ENCODE measurements around the gene ABCC6.

The ABCC6 gene

DNA sequence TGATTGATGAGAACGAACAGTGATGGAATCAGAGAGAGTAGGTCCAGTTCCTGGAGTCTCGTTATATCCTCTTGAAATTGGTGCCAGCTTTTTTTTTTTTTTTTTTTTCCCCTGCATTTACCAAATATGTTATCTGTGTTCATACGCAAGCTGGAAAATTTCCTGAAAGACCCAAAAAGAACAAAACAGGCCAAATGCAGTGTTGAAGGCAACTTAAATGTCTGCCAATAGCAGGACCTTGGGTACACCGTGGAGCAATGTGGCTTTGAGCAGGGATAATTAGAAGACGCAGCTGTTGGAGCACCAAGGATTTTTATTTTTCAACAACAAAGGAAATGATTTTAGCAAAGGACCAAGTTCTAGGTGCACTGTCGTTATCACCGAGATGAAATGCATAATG lies 105.0 kb downstream of the ABCC6 start:
- Histone ChIP-seq H3K36me3 (ENCODE audit: low read depth) (peaks cover 75% of the 10 kb centered on the region), H3K4me3 (ENCODE audit: severe bottlenecking) (no peak overlapping the region), H3K4me1 (ENCODE audit: insufficient read depth, poor library complexity, severe bottlenecking) (no peaks in the 10 kb centered on the region), H3K9me3 (ENCODE audit: severe bottlenecking) (no peaks in the 10 kb centered on the region), H3K27me3 (ENCODE audit: insufficient read depth, poor library complexity, severe bottlenecking) (no peaks in the 10 kb centered on the region), H3K27ac (ENCODE audit: poor library complexity, severe bottlenecking) (no peak overlapping the region)
- DNase-seq (ENCODE audit: low spot score) = no peak
- ATAC-seq (ENCODE audit: low read depth) = no peak
- TF ChIP-seq, protein P1, sequence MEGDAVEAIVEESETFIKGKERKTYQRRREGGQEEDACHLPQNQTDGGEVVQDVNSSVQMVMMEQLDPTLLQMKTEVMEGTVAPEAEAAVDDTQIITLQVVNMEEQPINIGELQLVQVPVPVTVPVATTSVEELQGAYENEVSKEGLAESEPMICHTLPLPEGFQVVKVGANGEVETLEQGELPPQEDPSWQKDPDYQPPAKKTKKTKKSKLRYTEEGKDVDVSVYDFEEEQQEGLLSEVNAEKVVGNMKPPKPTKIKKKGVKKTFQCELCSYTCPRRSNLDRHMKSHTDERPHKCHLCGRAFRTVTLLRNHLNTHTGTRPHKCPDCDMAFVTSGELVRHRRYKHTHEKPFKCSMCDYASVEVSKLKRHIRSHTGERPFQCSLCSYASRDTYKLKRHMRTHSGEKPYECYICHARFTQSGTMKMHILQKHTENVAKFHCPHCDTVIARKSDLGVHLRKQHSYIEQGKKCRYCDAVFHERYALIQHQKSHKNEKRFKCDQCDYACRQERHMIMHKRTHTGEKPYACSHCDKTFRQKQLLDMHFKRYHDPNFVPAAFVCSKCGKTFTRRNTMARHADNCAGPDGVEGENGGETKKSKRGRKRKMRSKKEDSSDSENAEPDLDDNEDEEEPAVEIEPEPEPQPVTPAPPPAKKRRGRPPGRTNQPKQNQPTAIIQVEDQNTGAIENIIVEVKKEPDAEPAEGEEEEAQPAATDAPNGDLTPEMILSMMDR (IDR thresholded peaks at IDR 0.05; ENCODE audit: poor library complexity, severe bottlenecking) = no peak

DNA sequence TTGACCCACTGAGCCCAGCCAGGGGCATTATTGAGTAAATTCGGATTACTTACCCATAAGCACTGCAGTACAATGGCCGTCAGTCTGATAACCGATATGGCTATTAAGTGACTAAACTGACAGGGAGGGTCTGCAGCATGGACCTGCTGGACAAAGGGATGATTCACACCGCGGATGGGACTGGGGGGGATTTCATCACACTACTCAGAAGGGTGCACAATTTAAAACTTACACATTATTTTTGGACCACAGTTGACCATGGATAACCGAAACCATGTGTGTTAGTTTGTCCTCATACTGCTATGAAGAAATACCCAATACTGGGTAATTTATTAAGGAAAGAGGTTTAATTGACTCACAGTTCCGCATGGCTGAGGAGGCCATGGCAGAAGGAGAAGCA lies 106.5 kb downstream of the ABCC6 start:
- Histone ChIP-seq H3K36me3 (ENCODE audit: low read depth) (peaks cover 75% of the 10 kb centered on the region), H3K4me3 (ENCODE audit: severe bottlenecking) (no peak overlapping the region), H3K4me1 (ENCODE audit: insufficient read depth, poor library complexity, severe bottlenecking) (no peaks in the 10 kb centered on the region), H3K9me3 (ENCODE audit: severe bottlenecking) (no peaks in the 10 kb centered on the region), H3K27me3 (ENCODE audit: insufficient read depth, poor library complexity, severe bottlenecking) (no peaks in the 10 kb centered on the region), H3K27ac (ENCODE audit: poor library complexity, severe bottlenecking) (no peak overlapping the region)
- ATAC-seq (ENCODE audit: low read depth) (no peak), DNase-seq (ENCODE audit: low spot score) (no peak)
- TF ChIP-seq, protein P1 (IDR thresholded peaks at IDR 0.05; ENCODE audit: poor library complexity, severe bottlenecking) = no peak

DNA sequence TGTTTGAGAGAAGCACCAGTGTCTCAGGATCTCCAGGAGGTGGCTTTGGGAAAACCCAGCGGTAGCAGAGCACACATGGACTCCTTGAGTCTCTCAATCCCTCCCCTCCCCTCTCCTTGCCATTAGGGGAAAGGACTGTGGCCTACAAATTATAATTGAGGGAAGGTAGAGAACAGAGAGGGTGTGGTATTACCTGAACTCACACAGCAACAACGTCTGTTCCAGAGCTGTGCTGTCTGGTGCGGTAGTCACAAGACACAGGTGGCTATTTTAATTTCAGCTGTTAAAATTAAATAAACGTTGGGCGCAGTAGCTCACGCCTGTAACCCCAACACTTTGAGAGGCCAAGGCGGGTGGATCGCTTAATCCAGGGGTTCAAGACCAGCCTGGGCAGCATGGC lies 110.2 kb downstream of the ABCC6 start:
- Histone ChIP-seq H3K9me3 (ENCODE audit: severe bottlenecking) (no peaks in the 10 kb centered on the region), H3K4me1 (ENCODE audit: insufficient read depth, poor library complexity, severe bottlenecking) (no peaks in the 10 kb centered on the region), H3K27me3 (ENCODE audit: insufficient read depth, poor library complexity, severe bottlenecking) (no peaks in the 10 kb centered on the region), H3K4me3 (ENCODE audit: severe bottlenecking) (no peak overlapping the region), H3K36me3 (ENCODE audit: low read depth) (peaks cover 84% of the 10 kb centered on the region), H3K27ac (ENCODE audit: poor library complexity, severe bottlenecking) (no peak overlapping the region)
- TF ChIP-seq, protein P1 (IDR thresholded peaks at IDR 0.05; ENCODE audit: poor library complexity, severe bottlenecking) = no peak
- ATAC-seq (ENCODE audit: low read depth) = no peak
- DNase-seq (ENCODE audit: low spot score) = no peak

DNA sequence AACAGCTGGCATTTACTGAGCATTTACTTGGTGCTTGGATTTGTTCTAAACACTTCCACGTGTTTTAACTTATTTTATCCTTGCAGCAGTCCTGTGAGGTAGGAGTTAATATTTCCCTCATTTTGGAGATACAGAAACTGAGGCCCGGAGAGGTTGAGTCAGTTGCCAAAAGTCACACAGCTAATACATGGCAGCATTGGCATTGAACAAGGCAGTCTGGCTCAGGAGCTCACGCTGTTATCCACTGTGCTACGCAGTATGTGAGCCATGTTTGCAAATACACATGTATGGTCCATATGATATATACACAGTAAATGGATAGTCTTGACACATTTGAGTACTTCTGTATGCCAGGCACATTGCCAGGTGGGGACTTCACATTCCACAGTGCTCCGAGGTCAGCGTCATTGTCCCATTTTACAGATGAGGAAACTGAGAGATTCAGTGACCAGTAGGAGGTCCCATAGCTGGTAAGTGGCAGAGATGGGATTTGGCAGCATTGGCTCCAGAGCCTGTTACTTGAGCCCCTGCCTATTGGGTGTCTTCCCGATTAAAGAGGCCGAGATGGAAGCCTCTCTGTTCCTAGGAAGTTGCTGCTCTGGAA lies 110.7 kb downstream of the ABCC6 start:
- TF ChIP-seq, protein P1 (IDR thresholded peaks at IDR 0.05; ENCODE audit: poor library complexity, severe bottlenecking) = no peak

DNA sequence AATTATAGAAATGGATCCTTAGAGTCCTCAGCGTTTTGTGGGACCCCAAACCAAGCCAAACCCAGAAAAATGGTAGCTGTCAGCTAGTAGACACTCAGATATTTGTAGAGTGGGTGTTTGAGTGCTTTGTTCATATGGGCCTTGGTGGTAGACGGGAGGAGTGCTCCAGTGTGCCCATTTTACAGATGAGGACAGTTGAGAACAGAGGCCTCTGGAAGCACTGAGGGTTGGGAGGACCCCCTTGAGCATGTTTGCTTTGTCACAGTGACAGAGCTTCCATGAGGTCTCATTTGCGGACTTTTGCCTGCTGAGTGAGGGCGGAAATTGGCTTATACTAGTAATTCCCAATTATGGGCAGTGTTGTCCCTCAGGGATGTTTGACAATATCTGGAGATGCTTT lies 111.7 kb downstream of the ABCC6 start:
- Histone ChIP-seq H3K27me3 (ENCODE audit: insufficient read depth, poor library complexity, severe bottlenecking) (no peaks in the 10 kb centered on the region), H3K4me1 (ENCODE audit: insufficient read depth, poor library complexity, severe bottlenecking) (no peaks in the 10 kb centered on the region), H3K36me3 (ENCODE audit: low read depth) (peaks cover 81% of the 10 kb centered on the region), H3K9me3 (ENCODE audit: severe bottlenecking) (no peaks in the 10 kb centered on the region), H3K4me3 (ENCODE audit: severe bottlenecking) (no peak overlapping the region), H3K27ac (ENCODE audit: poor library complexity, severe bottlenecking) (no peak overlapping the region)
- DNase-seq (ENCODE audit: low spot score) (no peak), ATAC-seq (ENCODE audit: low read depth) (no peak)
- TF ChIP-seq, protein P1 (IDR thresholded peaks at IDR 0.05; ENCODE audit: poor library complexity, severe bottlenecking) = no peak

More for the DNA sequence above, 110.7 kb downstream of the ABCC6 start:
- no peak overlapping the region for H3K4me3 ChIP-seq (ENCODE audit: severe bottlenecking)
- DNase-seq (ENCODE audit: low spot score) (no peak), ATAC-seq (ENCODE audit: low read depth) (no peak)
- no peaks in the 10 kb centered on the region for H3K9me3 ChIP-seq (ENCODE audit: severe bottlenecking)
- H3K27ac ChIP-seq (ENCODE audit: poor library complexity, severe bottlenecking) = no peak overlapping the region
- peaks cover 80% of the 10 kb centered on the region for H3K36me3 ChIP-seq (ENCODE audit: low read depth)
- H3K27me3 ChIP-seq (ENCODE audit: insufficient read depth, poor library complexity, severe bottlenecking) = no peaks in the 10 kb centered on the region
- no peaks in the 10 kb centered on the region for H3K4me1 ChIP-seq (ENCODE audit: insufficient read depth, poor library complexity, severe bottlenecking)
